GM23338 (cell line): Measurements from ENCODE around the gene FGF1. TPM values are rescaled to one million over a fixed set of nuclear protein-coding genes. Genes with fewer than 3 reads are reported as not detected.
A peak's percentile ranks its signal among the peaks of the same experiment; 100 is the strongest.

ENCODE experiments used
- ATAC-seq: fragments of 200-7000 bp; cut with Tn5 transposase; 3 replicates; pipeline ENCODE4 v1.9.1; 2020
- DNase-seq: peaks from one replicate; pipeline ENCODE4 v3.0.0-alpha.2; 2015; ENCODE audit warnings: low spot score
- H2AFZ ChIP-seq: fragments of 200-600 bp; sonication (generic); 2 replicates; pipeline ENCODE4 v1.8.0; 2016; ENCODE audit warnings: antibody characterized with exemption, mild to moderate bottlenecking, moderate library complexity
- H3F3A ChIP-seq: fragments of 200-600 bp; sonication (generic); replicated peaks from 2 replicates; pipeline ENCODE4 v1.8.0; 2017; ENCODE audit warnings: antibody characterized with exemption, mixed run types, low read depth
- H3K27ac ChIP-seq: fragments of 200-600 bp; sonication (generic); 2 replicates; pipeline ENCODE4 v1.6.1; 2016; ENCODE audit warnings: low read depth
- H3K27me3 ChIP-seq: fragments of 200-600 bp; sonication (generic); 2 replicates; pipeline ENCODE4 v1.8.0; 2016; ENCODE audit warnings: mild to moderate bottlenecking, mixed run types, moderate library complexity; ENCODE audit not compliant: insufficient read depth
- H3K36me3 ChIP-seq: fragments of 200-600 bp; sonication (generic); 2 replicates; pipeline ENCODE4 v1.8.0; 2016; ENCODE audit warnings: mild to moderate bottlenecking; ENCODE audit not compliant: insufficient read depth
- H3K4me1 ChIP-seq: fragments of 200-600 bp; sonication (generic); 2 replicates; pipeline ENCODE4 v1.8.0; 2016; ENCODE audit warnings: mild to moderate bottlenecking, moderate library complexity; ENCODE audit not compliant: insufficient read depth
- H3K4me2 ChIP-seq: fragments of 200-600 bp; sonication (generic); 2 replicates; pipeline ENCODE4 v1.7.1; 2017; ENCODE audit warnings: mixed run types
- H3K4me3 ChIP-seq: fragments of 200-600 bp; sonication (generic); 2 replicates; pipeline ENCODE4 v1.6.1; 2016; ENCODE audit warnings: mixed run types
- H3K79me2 ChIP-seq: fragments of 200-600 bp; sonication (generic); replicated peaks from 2 replicates; pipeline ENCODE4 v1.8.0; 2017; ENCODE audit warnings: mild to moderate bottlenecking; ENCODE audit not compliant: insufficient read depth
- H3K9me2 ChIP-seq: fragments of 200-600 bp; sonication (generic); 2 replicates; pipeline ENCODE4 v1.8.0; 2017; ENCODE audit not compliant: insufficient read depth
- H4K20me1 ChIP-seq: fragments of 200-600 bp; sonication (generic); replicated peaks from 2 replicates; pipeline ENCODE4 v1.8.0; 2017; ENCODE audit warnings: mild to moderate bottlenecking; ENCODE audit not compliant: insufficient read depth
- H3K27ac Mint-ChIP-seq: 2 replicates; pipeline ENCODE4 v1.8.0; 2020; ENCODE audit warnings: inconsistent platforms, mild to moderate bottlenecking, moderate library complexity, mixed read lengths
- H3K27me3 Mint-ChIP-seq: 3 replicates; pipeline ENCODE4 v1.8.0; 2022; ENCODE audit warnings: low read depth, mild to moderate bottlenecking, moderate library complexity, mixed read lengths, inconsistent platforms; ENCODE audit not compliant: insufficient read depth, poor library complexity
- H3K36me3 Mint-ChIP-seq: 3 replicates; pipeline ENCODE4 v1.8.0; 2021; ENCODE audit warnings: low read depth, mild to moderate bottlenecking, inconsistent platforms, moderate library complexity, mixed read lengths
- H3K4me1 Mint-ChIP-seq: 3 replicates; pipeline ENCODE4 v1.8.0; 2020; ENCODE audit warnings: mild to moderate bottlenecking, inconsistent platforms, mixed read lengths
- H3K4me3 Mint-ChIP-seq: 3 replicates; pipeline ENCODE4 v1.8.0; 2021; ENCODE audit warnings: moderate library complexity, mild to moderate bottlenecking, inconsistent platforms, mixed read lengths
- H3K9me3 Mint-ChIP-seq: 3 replicates; pipeline ENCODE4 v1.8.0; 2020; ENCODE audit warnings: moderate library complexity, mild to moderate bottlenecking, inconsistent platforms, mixed read lengths
- CREB1 ChIP-seq: fragments of 250-450 bp; sonication (Bioruptor Pico); IDR thresholded peaks from 2 replicates; pipeline ENCODE4 v1.5.0; 2020; ENCODE audit warnings: low read depth, mild to moderate bottlenecking, moderate library complexity
- CTCF ChIP-seq, 2 experiments: fragments of 200-600 bp in 1 of 2; sonication (generic) in 1 of 2; conservative IDR thresholded peaks; 2 replicates each; pipeline versions ENCODE4 v1.5.1 to v1.6.1; 2016 to 2017; ENCODE audit warnings: antibody characterized with exemption in 2 of 2, low read depth in 2 of 2, mild to moderate bottlenecking in 2 of 2, moderate library complexity in 1 of 2
- ETS1 ChIP-seq: IDR thresholded peaks from 2 replicates; pipeline ENCODE4 v1.6.1; 2016; ENCODE audit warnings: antibody characterized with exemption
- EZH2 ChIP-seq: fragments of 200-600 bp; sonication (generic); IDR thresholded peaks from one replicate; pipeline ENCODE4 v1.8.0; 2017; ENCODE audit warnings: antibody characterized with exemption, mild to moderate bottlenecking, low read depth; ENCODE audit not compliant: unreplicated experiment
- EZH2phosphoT487 ChIP-seq: fragments of 200-600 bp; sonication (generic); IDR thresholded peaks from one replicate; pipeline ENCODE4 v1.8.1; 2018; ENCODE audit warnings: antibody characterized with exemption; ENCODE audit not compliant: unreplicated experiment
- JUNB ChIP-seq: IDR thresholded peaks from one replicate; pipeline ENCODE4 v1.6.1; 2016; ENCODE audit warnings: antibody characterized with exemption; ENCODE audit not compliant: unreplicated experiment
- NANOG ChIP-seq: IDR thresholded peaks from 2 replicates; pipeline ENCODE4 v1.6.1; 2016; ENCODE audit warnings: antibody characterized with exemption, borderline replicate concordance
- POLR2AphosphoS5 ChIP-seq: IDR thresholded peaks from 2 replicates; pipeline ENCODE4 v1.6.1; 2016; ENCODE audit warnings: antibody characterized with exemption, low read depth
- REST ChIP-seq: IDR thresholded peaks from one replicate; pipeline ENCODE4 v1.6.1; 2018; ENCODE audit warnings: antibody characterized with exemption; ENCODE audit not compliant: unreplicated experiment
- STAT1 ChIP-seq: IDR thresholded peaks from one replicate; pipeline ENCODE4 v1.6.1; 2016; ENCODE audit warnings: antibody characterized with exemption; ENCODE audit not compliant: unreplicated experiment
- ZNF114 ChIP-seq: fragments of 250-450 bp; sonication (Bioruptor Pico); IDR thresholded peaks from 2 replicates; pipeline ENCODE4 v1.5.0; 2020; ENCODE audit warnings: mild to moderate bottlenecking, moderate library complexity
- ZNF331 ChIP-seq: fragments of 250-450 bp; sonication (Bioruptor Pico); IDR thresholded peaks from 2 replicates; pipeline ENCODE4 v1.5.0; 2020; ENCODE audit warnings: low read depth, mild to moderate bottlenecking, moderate library complexity
- ZNF462 ChIP-seq: fragments of 250-450 bp; sonication (Bioruptor Pico); IDR thresholded peaks from 2 replicates; pipeline ENCODE4 v1.5.0; 2020; ENCODE audit warnings: mild to moderate bottlenecking, moderate library complexity
- polyA plus RNA-seq: library from polyadenylated mRNA; unstranded; fragments of >200 nt; fragmentation: Nextera tagmentation; extraction: Ambion mirVana; gene quantifications from 2 replicates; pipeline ENCODE4 v1.2.1, GENCODE V29; 2016
- total RNA-seq: library from RNA; depleted of rRNA; stranded (reverse); fragments of >200 nt; shearing (Covaris generic); gene quantifications from 2 replicates; pipeline ENCODE4 v1.2.3, GENCODE V29; 2014

The FGF1 gene
- total and polyA plus RNA-seq, 2 experiments from 2014 or later: 0.21 to 0.34 TPM

DNA sequence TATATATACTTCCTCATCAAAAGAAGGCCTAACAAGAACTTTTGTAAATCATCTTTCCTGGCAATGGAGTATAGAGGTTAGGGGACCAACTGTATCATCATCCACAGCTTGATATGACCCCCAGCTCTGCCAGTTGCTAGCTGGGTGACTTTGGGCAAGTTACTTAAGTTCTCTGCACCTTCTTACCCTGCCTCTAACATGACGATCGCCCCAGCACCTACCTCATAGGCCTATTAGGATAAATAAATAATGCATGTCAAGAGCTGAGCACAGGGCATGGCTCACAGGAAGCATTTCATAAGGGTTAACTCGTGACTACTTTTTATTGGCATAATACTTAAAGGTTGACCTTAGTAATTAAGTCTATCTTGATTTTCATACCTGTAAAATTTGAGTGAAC is 29.4 kb upstream of the FGF1 start:
- Mint-ChIP-seq H3K9me3 (peaks cover 3% of the 10 kb centered on the region; the same call in 1 of the 3 replicates), H3K4me1 (peaks cover 52% of the 10 kb centered on the region), H3K27me3 (peaks cover 13% of the 10 kb centered on the region), H3K27ac (no peak overlapping the region), H3K4me3 (no peak overlapping the region), H3K36me3 (peaks cover 20% of the 10 kb centered on the region)
- Histone ChIP-seq H3K4me2 (no peak overlapping the region), H3K36me3 (peaks cover 9% of the 10 kb centered on the region), H4K20me1 (peaks cover 11% of the 10 kb centered on the region; the same call in 1 of the 2 replicates), H3K9me2 (no peaks in the 10 kb centered on the region), H3K79me2 (peaks cover 19% of the 10 kb centered on the region), H3K4me3 (no peak overlapping the region), H2AFZ (no peak overlapping the region), H3K4me1 (peaks cover 62% of the 10 kb centered on the region), H3K27ac (peak overlapping the region; percentile 47; the same call in 1 of the 2 replicates), H3F3A (peaks cover 27% of the 10 kb centered on the region), H3K27me3 (no peaks in the 10 kb centered on the region)
- ATAC-seq: no peak
- no peak for DNase-seq
- TF ChIP-seq CREB1 (CRISPR knock-in tag) (no peak), ETS1 (no peak), ZNF114 (CRISPR knock-in tag) (no peak), POLR2AphosphoS5 (no peak), NANOG (no peak), EZH2phosphoT487 (no peak), CTCF (conservative IDR thresholded peaks at IDR 0.05; ENCODE audit: low read depth in 2 of 2) (no peak), JUNB (no peak), EZH2 (no peak), STAT1 (no peak), ZNF331 (no peak), REST (no peak), ZNF462 (no peak)
